Measurements from ENCODE around the gene TMUB2.

DNA sequence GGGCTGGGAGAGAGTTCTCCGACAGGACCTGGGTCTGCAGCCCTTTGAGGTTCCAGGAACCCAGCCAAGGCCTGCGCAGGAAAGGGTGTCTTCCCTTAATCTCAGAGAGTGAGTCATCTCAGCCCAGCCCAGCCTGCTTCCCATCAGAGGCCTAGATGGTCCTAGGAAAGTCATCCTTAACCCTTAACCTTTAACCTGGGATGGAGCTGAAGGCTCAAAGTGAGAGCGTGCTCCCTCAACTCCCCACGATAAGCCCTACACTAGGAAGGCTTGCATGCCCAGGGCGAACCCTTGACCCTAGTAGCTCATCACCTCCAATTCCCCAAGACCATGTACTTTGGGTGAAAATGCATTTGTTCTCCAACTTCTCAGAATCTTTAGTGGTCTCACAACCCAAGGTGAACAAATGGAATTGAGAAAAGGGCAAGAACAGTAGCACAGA lies 17.7 kb downstream of the TMUB2 start:
- TF ChIP-seq POLR2A (IDR thresholded peaks at IDR 0.05) (no peak), EP300 (IDR thresholded peaks at IDR 0.05) (no peak)
